ENCODE data around the gene IQCM. TPM values are rescaled to one million over a fixed set of nuclear protein-coding genes. Genes with fewer than 3 reads are reported as not detected.

The IQCM gene
- total and polyA plus RNA-seq, 10 donors, result not detected

- Histone ChIP-seq H3K36me3 (no peaks in the 10 kb centered on the region), H3K4me1 (no peaks in the 10 kb centered on the region), H3K27ac (no peak overlapping the region), H3K9me3 (peaks cover 0 to 7% (median 0%) of the 10 kb centered on the region in 8 donors), H3K27me3 (replicated peaks in 1 of 7) (no peaks in the 10 kb centered on the region), H3K4me3 (no peak overlapping the region)
- no peak for TF ChIP-seq POLR2A (IDR thresholded peaks at IDR 0.05)
- TF ChIP-seq, protein P1, sequence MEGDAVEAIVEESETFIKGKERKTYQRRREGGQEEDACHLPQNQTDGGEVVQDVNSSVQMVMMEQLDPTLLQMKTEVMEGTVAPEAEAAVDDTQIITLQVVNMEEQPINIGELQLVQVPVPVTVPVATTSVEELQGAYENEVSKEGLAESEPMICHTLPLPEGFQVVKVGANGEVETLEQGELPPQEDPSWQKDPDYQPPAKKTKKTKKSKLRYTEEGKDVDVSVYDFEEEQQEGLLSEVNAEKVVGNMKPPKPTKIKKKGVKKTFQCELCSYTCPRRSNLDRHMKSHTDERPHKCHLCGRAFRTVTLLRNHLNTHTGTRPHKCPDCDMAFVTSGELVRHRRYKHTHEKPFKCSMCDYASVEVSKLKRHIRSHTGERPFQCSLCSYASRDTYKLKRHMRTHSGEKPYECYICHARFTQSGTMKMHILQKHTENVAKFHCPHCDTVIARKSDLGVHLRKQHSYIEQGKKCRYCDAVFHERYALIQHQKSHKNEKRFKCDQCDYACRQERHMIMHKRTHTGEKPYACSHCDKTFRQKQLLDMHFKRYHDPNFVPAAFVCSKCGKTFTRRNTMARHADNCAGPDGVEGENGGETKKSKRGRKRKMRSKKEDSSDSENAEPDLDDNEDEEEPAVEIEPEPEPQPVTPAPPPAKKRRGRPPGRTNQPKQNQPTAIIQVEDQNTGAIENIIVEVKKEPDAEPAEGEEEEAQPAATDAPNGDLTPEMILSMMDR (IDR thresholded peaks at IDR 0.05 in 8 of 11, conservative IDR thresholded peaks at IDR 0.05 in 3 of 11), result no peak
- TF ChIP-seq POLR2AphosphoS5 (IDR thresholded peaks at IDR 0.05), result no peak
- intact Hi-C loops (cut with DNase I; ENCODE audit: low total_unique reads), result no loop called here
- no peak for DNase-seq
- 82 to 94% (median 86%) methylated on average over 1 of the region's 1 CpG for WGBS, 5 donors
These were observed 29.8 kb downstream of the IQCM start for GRCh38 chr4:149785696-149786431.

- TF ChIP-seq, protein P1 (IDR thresholded peaks at IDR 0.05 in 8 of 11, conservative IDR thresholded peaks at IDR 0.05 in 3 of 11), result no peak
- no peak for TF ChIP-seq POLR2AphosphoS5 (IDR thresholded peaks at IDR 0.05)
- TF ChIP-seq POLR2A (IDR thresholded peaks at IDR 0.05), result no peak
- Histone ChIP-seq H3K27ac (no peak overlapping the region), H3K27me3 (replicated peaks in 1 of 7) (no peaks in the 10 kb centered on the region), H3K9me3 (peaks cover 0 to 7% (median 0%) of the 10 kb centered on the region in 8 donors), H3K4me3 (no peak overlapping the region), H3K36me3 (no peaks in the 10 kb centered on the region), H3K4me1 (no peaks in the 10 kb centered on the region)
- intact Hi-C loops (cut with DNase I; ENCODE audit: low total_unique reads), result no loop called here
- 74 to 92% (median 88%) methylated on average over 2 of the region's 2 CpGs for WGBS, 5 donors
- no peak for DNase-seq
These were observed 31.6 kb downstream of the IQCM start for GRCh38 chr4:149784018-149784417.

DNA sequence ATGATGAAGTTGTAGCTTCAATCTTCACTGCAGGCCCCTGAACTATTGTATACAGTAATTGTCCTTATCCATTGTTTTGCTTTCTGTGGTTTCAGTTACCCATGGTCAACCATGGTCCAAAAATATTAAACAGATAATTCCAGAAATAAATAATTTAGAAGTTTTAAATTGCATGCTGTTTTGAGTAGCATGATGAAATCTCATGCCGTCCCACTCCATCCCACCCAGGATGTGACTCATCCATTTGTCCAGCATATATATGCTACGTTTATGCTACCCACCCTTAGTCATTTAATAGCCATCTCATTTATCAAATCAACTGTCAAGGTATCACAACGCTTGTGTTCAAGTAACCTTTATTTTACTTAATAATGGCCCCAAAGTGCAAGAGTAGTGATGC lies 34.5 kb downstream of the IQCM start:
- no peaks in the 10 kb centered on the region for H3K36me3 ChIP-seq
- peaks cover 0 to 2% (median 0%) of the 10 kb centered on the region in 8 donors for H3K9me3 ChIP-seq
- no peak overlapping the region for H3K27ac ChIP-seq
- TF ChIP-seq POLR2AphosphoS5 (IDR thresholded peaks at IDR 0.05), result no peak
- no peaks in the 10 kb centered on the region for H3K27me3 ChIP-seq (replicated peaks in 1 of 7)
- no peak for DNase-seq
- intact Hi-C loops (cut with DNase I; ENCODE audit: low total_unique reads), result no loop called here
- WGBS, 5 donors, result 63 to 76% (median 69%) methylated on average over 3 of the region's 3 CpGs
- H3K4me1 ChIP-seq, result no peaks in the 10 kb centered on the region
- H3K4me3 ChIP-seq, result no peak overlapping the region

DNA sequence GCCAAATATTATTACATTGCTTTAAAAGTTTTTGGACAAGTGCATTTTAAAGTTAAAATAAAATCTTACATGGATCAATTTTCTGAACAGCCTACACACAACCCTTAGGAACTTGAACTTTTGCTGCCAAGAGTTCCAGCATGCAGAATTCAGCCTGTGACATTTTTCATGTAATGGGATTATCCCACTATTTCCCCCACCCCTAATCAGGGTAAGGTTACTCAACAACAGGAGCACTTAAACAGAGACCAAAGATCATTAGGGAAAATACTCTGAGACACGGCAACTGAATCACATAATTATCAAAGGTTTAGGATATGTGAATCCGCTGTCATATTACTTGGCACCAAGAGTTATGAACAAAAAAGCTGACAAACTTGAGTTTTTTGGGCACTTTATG lies 47.2 kb downstream of the IQCM start:
- Histone ChIP-seq H3K4me3 (no peak overlapping the region), H3K36me3 (no peaks in the 10 kb centered on the region), H3K4me1 (no peaks in the 10 kb centered on the region), H3K9me3 (no peaks in the 10 kb centered on the region), H3K27me3 (replicated peaks in 1 of 7) (no peaks in the 10 kb centered on the region), H3K27ac (no peak overlapping the region)
- WGBS, 5 donors, result 86 to 92% (median 89%) methylated on average over 2 of the region's 2 CpGs
- intact Hi-C loops (cut with DNase I; ENCODE audit: low total_unique reads), result no loop called here
- DNase-seq, result no peak
- TF ChIP-seq POLR2AphosphoS5 (IDR thresholded peaks at IDR 0.05) (no peak), POLR2A (IDR thresholded peaks at IDR 0.05) (no peak)
- TF ChIP-seq, protein P1 (IDR thresholded peaks at IDR 0.05 in 8 of 11, conservative IDR thresholded peaks at IDR 0.05 in 3 of 11), result no peak

Data from spleen (tissue), 11 donors.